ENCODE data around the gene GNPDA1.
"Not testable (repeated sequence)": the region's sequence is repeated elsewhere in the genome, so short reads cannot be mapped to it uniquely, and the experiment has no call there.

GNPDA1 gene

GRCh38 chr5:142012792-142013388 lies at the start of gene GNPDA1:
TSS of gene GNPDA1 (minus strand) at chr5:142013027. CDS start at chr5:142012035, 992 bp downstream.
- peak; percentile 58 for DNase-seq (ENCODE audit: low spot score)

DNA sequence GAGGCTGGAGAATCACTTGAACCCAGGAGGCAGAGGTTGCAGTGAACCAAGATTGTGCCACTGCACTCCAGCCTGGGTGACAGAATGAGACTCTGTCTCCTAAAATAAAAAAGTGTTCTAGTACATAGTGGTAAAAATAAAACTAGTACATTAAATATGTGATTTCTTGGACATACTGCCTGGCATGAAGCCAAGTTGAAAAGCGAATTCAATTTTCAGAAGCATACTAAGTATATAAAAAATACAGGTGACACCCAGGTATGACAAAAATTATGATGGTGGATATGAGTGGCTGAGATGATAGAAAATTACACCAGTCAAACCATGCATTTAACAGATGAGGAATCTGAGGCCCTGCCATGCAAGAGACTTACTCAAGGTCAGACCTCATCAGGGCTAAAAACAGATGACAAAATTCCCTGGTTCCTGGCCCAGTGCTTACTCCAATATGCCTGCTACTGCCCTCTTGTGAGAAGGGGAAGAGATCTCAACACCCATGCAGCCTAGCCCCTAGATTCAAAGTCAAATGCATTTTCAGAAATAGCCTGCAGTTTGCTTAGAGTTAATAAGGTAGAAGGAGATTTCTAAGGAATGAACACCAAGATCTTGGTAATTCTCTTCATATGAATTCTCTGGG lies 46.6 kb upstream of the GNPDA1 start:
- DNase-seq (ENCODE audit: low spot score), result no peak

DNA sequence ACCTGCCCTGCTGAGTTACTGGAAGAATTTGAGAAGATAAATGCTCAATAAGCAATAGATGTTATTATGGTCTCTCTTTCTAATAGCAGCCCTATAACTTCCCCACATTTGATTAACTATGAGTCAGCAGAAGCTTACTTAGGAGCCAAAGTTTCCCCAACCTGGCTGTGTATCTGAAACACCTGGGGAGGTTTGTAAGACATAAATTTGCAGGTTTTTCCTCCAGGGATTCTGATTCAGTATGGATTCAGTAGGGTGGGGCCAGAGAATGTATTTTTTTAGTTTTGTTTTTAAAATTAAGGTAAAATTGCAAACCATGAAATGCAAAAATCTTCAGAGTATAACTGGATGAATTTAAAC lies 44.9 kb upstream of the GNPDA1 start:
- no peak for DNase-seq (ENCODE audit: low spot score)

- no peak for DNase-seq (ENCODE audit: low spot score)
These were observed 44.2 kb upstream of the GNPDA1 start for GRCh38 chr5:142056816-142057696.

DNA sequence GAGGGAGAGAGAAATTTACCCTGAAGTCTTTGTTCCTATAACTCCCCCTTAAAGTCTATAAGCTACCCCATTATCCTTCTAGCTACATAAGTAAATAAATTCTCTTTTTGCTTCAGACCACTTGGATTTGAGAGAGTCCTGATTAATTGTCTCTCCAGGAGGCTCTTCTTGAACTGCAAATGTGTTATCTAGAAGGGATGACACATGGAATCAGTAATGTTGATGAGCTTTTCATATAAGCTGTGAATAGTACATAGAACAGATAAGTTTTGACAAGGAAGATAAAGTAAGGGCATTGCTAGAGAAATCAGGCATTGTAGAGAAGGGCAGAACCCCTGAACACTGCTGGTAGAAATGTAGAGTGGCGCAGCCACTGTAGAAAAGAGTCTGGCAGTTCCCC lies 42.5 kb upstream of the GNPDA1 start:
- no peak for DNase-seq (ENCODE audit: low spot score)

- peak; percentile 21 for DNase-seq (ENCODE audit: low spot score)
These were observed 40.8 kb upstream of the GNPDA1 start for GRCh38 chr5:142053426-142054151.

DNA sequence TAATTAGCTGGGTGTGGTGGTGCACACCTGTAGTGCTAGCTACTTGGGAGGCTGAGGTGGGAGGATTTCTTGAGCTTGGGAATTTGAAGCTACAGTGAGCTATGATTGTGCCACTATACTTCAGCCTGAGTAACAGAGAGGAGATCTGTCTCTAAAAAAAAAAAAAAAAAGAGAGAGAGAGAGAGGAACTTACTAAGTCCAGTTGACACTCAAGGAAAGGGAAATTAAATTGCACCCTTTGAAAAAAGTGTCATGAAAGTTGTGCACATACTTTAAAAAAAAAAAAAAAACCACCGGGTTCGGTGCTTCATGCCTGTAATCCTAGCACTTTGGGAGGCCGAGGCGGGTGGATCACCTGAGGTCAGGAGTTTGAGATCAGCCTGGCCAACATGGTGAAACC lies 39.2 kb upstream of the GNPDA1 start:
- DNase-seq (ENCODE audit: low spot score), result not testable (repeated sequence)

DNA sequence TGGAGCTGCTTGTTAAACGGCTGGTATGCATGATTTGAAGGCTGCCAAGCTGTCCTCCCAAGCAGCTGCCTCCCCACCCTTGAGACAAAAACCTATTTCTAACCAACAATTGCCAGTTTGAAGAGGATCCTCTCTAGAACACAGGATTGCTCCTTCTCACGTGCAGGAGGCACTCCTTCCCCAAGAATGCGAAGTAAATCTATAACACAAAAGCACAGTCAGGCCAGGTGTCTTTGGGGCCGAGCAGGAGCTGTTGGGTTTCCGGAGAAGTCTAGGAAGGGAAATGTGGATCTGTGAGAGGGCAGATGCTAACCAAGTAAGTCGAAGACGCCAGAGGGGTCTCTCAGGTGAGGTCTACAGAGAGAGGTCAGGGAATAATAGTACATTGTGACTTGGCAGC lies 35.4 kb upstream of the GNPDA1 start:
- DNase-seq (ENCODE audit: low spot score), result no peak

DNA sequence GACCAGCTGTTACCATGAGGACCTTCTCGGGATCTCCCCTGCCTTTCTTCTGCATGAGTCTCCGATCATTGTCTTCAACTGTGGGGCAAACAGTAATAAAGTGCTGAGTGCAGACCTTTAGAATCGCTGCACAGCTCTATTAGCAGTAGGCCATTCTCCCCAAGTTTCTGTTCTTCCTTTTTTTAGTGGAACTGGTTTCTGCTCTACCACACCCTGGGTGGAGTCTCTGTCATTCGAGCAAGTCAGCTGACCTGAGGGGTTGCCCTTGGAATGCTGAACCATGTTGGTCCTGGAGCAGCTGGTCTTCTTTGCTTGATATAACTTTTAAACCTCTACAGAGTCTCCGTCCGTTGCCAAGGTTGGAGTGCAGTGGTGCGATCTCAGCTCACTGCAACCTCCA lies 33.4 kb upstream of the GNPDA1 start:
- no peak for DNase-seq (ENCODE audit: low spot score)

DNA sequence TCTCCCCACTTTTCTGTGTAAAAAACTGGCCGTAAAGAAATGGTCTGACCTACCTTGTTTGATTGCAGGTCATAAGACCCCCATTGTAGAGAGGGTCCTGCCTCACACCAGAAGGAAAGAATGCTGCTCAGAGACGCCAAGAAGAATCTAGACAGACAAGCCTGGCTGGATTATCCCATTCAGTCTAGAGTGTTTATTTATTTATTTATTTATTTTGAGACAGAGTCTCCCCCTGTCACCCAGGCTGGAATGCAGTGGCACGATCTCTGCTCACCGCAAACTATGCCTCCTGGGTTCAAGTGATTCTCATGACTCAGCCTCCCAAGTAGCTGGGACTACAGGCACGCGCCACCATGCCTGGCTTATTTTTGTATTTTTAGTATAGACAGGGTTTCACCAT lies 28.1 kb upstream of the GNPDA1 start:
- DNase-seq (ENCODE audit: low spot score), result not testable (repeated sequence)

- no peak for DNase-seq (ENCODE audit: low spot score)
These were observed 27.5 kb upstream of the GNPDA1 start for GRCh38 chr5:142040285-142040684.

DNA sequence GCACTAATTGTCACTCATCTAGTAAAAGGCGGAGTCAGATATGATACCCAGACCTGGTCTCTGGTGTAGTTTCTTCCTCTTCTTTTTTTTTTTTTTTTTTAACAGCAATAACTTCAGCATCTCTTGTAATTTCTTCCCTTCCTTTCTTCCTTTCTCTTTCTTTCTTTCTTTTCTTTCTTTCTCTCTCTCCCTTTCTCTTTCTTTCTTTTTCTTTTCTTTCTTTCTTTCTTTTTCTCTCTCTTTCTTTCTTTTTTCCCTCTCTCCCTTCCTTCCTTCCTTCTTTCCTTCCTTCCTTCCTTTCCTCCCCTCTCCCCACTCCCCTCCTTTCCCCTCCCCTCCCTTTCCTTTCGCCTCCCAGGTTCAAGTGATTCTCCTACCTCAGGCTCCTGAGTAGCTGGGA lies 25.9 kb upstream of the GNPDA1 start:
- no peak for DNase-seq (ENCODE audit: low spot score)

GRCh38 chr5:142037599-142037998 lies 24.8 kb upstream of the GNPDA1 start:
- DNase-seq (ENCODE audit: low spot score), result not testable (repeated sequence)

GRCh38 chr5:142036918-142037317 lies 24.1 kb upstream of the GNPDA1 start:
- DNase-seq (ENCODE audit: low spot score), result no peak

DNA sequence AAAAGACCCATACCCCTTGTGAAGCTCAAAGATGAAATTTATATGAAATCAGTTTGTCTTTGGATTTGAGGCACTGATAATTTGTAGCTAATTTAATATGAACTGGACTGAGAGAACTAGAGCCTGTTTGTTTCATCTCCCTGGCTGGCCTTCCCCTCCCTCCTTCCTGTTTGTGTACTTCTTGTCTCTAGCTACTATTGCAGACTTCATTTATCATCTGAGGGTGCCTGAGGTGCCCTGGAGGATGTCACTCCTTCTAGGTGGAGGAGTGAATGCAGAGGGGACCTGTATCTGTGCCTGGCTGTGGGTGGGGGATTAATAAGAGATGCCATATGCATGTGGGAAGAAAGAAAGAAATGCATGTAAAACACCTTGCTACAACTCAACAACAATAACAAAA lies 22.2 kb upstream of the GNPDA1 start:
- DNase-seq (ENCODE audit: low spot score), result no peak

DNA sequence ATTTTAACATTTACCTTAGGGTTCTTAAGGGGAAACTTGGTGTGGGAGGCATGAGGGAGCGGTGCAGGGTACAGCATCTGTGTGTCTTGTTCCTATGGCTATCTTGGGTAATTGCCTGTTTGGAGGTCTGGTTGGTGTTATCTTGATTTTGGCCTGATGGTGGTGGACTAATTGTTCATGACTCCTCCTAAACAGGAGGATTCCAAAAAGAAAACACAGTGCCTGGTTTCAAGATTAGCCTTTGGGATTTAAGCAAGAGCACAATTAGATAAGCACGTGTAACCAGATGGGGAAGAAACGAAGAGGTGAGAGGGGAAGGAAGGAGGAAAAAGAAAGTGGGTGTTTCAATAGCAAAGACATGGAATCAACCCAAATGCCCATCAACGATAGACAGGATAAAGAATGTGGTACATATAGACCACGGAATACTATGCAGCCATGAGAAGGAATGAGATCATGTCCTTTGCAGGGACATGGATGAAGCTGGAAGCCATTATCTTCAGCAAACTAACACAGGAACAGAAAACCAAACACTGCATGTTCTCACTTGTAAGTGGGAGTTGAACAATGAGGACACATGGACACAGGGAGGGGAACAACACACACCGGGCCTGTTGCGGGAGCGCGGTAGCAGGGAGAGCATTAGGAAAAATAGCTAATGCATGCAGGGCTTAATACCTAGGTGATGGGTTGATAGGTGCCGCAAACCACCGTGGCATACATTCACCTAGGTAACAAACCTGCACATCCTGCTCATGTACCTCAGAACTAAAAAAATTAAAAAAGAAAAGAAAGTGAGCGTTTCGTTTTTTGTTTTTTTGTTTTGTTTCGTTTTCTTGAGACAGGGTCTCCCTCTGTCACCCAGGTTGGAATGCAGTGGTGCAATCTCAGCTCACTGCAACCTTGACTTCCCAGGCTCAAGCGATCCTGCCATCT lies 21.1 kb upstream of the GNPDA1 start:
- DNase-seq (ENCODE audit: low spot score), result not testable (repeated sequence)

DNA sequence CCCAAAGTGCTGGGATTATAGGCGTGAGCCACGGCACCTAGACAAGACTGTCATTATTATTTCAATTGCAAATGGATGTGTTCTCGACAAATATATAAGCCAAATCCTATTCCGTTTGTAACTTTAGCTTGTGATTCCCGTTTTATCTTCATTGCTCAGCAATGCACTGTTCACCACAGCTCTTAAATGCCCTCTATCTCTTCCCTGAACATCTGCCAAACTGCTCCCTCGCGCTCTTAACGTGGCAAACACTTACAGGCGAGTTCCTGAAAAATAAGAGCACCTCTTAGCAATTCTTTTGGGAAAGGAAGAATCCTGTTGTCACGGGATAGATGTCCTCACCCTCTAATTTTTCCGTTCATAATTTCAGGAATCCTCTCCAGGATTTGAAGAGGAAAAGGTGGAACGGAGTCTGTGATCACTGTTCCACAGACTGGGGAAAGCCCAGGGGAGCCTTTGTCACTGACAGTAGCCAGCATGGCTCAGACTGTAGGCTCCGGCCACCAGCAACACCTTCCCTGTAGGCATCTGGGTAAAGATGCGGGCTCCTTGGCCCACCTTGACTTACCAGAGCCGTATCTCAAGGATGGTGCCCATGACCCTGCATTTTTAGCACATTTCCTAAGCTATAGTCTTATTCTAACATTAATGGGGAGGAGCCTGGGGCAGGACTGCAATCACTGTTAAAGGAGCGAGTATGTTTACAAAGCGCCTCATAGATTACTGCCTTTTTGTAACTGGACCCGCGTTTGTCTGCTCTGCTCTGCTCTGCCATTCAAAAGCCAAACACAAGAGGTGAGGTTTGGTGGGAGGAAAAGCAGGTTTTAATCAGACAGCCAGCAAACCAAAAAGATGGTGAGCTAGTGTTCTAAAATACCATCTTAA lies 20.2 kb upstream of the GNPDA1 start:
- DNase-seq (ENCODE audit: low spot score), result no peak

DNA sequence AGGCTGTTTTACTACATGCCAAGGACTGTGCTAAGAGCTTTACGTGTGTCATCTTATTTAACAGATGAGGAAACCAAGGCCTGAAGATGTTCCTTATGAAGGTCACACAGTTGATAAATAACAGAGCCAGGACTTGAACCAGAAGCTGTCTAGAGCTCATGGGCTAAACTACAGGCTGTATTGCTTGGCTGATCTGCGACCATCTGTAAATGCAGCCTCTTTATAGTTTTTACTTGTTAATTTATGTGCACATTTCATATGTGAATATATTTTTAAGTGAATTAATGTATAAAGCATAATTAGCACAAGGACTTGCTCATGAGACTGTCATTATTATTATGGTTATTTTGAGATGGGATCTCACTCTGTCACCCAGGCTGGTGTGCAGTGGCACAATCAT lies 19.3 kb upstream of the GNPDA1 start:
- no peak for DNase-seq (ENCODE audit: low spot score)

DNA sequence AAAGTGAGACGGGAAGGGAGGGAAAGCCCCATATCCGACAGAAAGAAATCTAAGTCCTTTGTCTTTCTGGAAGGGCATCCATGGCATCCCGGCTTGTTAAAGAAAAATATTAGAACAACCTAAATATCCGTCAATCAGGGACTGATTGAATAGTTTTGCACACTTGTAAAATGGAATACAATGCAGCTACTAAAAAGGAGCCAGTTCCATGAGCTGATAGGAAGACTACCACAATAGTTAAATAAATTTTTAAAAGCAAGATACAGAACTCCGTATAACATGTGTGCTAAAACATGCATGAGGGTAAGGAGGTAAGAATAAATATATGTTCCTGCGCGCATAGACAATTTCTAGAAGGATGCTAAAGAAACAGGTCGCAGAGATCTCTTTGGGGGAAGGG lies 12.8 kb upstream of the GNPDA1 start:
- no peak for DNase-seq (ENCODE audit: low spot score)

GRCh38 chr5:142024771-142025304 lies 12.0 kb upstream of the GNPDA1 start:
- DNase-seq (ENCODE audit: low spot score), result peak; percentile 84
